Activated T-cell treated with anti-CD3 and anti-CD28 coated beads, Interleukin-2, amount 50 U/mL, for 72 hours (primary cell): Measurements from ENCODE around the gene ZKSCAN3. TPM values are rescaled to one million over a fixed set of nuclear protein-coding genes. Genes with fewer than 3 reads are reported as not detected.

ENCODE experiments used
- ATAC-seq, 2 donors: fragments of 150-1000 bp; cut with Tn5 transposase; replicated peaks in 1 of 2; 2 replicates each; pipeline ENCODE4 v1.10.0; 2021; ENCODE audit warnings: moderate library complexity in 2 of 2, mild to moderate bottlenecking in 1 of 2
- DNase-seq, 2 donors: peaks; one replicate each; pipeline ENCODE4 v3.0.0; 2021 to 2022; ENCODE audit warnings: mixed read lengths in 1 of 2
- H3K27ac Mint-ChIP-seq: one replicate; pipeline ENCODE4 v1.8.0; 2022; ENCODE audit warnings: mild to moderate bottlenecking, moderate library complexity, mixed read lengths
- H3K27me3 Mint-ChIP-seq: one replicate; pipeline ENCODE4 v1.8.0; 2022; ENCODE audit warnings: low read depth, mixed read lengths
- H3K36me3 Mint-ChIP-seq, 2 donors: one replicate each; pipeline ENCODE4 v1.8.0; 2022; ENCODE audit warnings: mixed read lengths in 2 of 2, mild to moderate bottlenecking in 1 of 2; ENCODE audit not compliant: insufficient read depth in 2 of 2
- H3K4me1 Mint-ChIP-seq: one replicate; pipeline ENCODE4 v1.8.0; 2022; ENCODE audit warnings: low read depth, mixed read lengths
- H3K4me3 Mint-ChIP-seq, 2 donors: one replicate each; pipeline ENCODE4 v1.8.0; 2022; ENCODE audit warnings: mild to moderate bottlenecking in 2 of 2, mixed read lengths in 2 of 2, moderate library complexity in 2 of 2
- H3K9me3 Mint-ChIP-seq, 2 donors: one replicate each; pipeline ENCODE4 v1.8.0; 2022; ENCODE audit warnings: mixed read lengths in 2 of 2
- total RNA-seq, 2 donors: library from RNA; stranded (reverse); gene quantifications; one replicate each; pipeline ENCODE4 v1.2.3, GENCODE V29; 2022

ZKSCAN3 gene
- total RNA-seq, 2 donors from 2014 or later: 3.3 to 5.2 TPM

DNA sequence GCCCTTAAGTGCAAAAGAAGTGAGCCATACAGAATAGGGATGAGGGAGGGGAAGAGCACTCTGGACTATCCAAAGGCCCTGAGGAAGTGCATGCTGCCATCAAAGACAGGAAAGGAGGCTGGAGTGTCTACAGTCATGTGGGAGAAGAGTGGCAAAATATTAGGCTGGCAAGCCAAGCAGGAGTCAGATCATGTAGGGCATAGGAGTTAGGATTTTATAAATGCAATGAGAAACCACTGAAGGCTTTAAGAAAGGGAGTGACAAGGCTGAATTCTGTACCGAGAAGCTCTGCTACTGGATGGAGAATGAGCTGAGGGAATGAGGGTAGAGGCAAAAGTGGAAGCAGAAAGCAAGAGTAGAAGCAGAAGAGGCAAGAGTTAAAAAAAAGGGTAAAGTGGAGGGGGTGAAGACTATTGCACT, 16.1 kb upstream of the ZKSCAN3 start:
- no peak overlapping the region for H3K27ac Mint-ChIP-seq
- peaks cover 3% of the 10 kb centered on the region in 2 donors for H3K9me3 Mint-ChIP-seq
- no peak overlapping the region for H3K4me3 Mint-ChIP-seq
- H3K27me3 Mint-ChIP-seq: no peaks in the 10 kb centered on the region
- DNase-seq (no peak), ATAC-seq (no peak)
- peaks cover 5% of the 10 kb centered on the region in 2 donors for H3K36me3 Mint-ChIP-seq
- H3K4me1 Mint-ChIP-seq: no peaks in the 10 kb centered on the region

DNA sequence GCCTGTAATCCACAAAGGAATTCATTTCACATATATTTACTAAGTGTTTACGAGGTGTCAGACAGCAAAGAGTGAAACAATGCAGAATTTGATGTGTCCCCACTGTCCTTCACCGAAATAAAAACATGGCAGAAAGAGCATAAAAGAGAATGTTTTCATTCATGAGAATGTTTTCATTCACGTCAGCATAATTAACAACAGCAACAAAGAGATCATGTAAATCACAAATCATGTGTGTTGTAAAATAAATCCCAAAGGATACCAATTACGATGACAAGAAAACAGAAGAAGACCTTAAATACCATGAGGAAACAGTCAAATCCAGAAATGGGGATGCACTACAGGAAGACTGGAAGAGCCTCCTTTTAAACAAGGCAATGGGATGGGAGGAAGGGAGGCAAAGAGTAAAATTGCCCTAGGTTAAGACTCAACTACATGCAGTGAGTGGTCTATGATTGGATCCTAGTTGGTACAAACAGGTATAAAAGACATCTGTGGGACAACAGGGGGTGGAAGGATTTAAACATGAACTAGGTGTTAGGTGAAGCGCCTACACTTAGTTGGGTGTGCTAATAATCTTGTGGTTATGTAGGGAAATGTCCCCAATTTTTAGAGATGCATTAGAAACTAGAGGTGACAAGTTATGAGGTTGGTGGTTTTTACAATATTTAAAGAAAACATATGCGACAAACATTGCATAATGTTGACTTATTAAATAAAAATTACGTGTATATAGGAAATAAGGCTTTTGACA, 15.3 kb upstream of the ZKSCAN3 start:
- ATAC-seq: no peak
- Mint-ChIP-seq H3K27me3 (no peaks in the 10 kb centered on the region), H3K9me3 (no peaks in the 10 kb centered on the region), H3K4me3 (no peak overlapping the region), H3K36me3 (peaks cover 0 to 1% of the 10 kb centered on the region in 2 donors), H3K27ac (no peak overlapping the region), H3K4me1 (no peaks in the 10 kb centered on the region)
- no peak for DNase-seq

DNA sequence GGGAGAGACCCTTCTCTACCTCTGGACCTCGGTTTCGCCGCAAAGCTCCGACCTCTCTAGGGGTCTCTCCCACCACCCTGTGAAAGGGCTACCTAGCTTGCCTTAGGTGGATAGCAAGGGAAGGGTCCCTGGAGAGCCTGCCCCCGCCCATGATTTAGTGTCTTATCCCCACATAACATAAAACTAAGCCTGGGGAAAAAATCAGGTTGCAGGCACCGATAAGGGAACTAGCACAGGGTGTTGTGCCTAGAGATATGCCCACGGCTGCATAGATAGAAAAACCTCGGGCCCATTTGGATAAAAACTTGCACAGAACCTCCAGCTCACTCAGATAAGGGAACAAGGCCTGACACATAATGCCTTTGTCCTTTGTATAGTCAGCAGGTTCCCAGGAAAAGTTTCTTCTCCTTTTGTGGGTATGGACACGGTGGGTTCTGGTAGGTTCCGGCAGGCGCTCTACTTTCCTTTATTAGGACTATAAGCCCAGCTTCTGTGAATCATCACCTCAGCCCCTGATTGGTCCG, 14.6 kb upstream of the ZKSCAN3 start:
- Mint-ChIP-seq H3K27me3 (no peaks in the 10 kb centered on the region), H3K4me3 (no peak overlapping the region), H3K36me3 (peaks cover 3 to 7% of the 10 kb centered on the region in 2 donors), H3K9me3 (peaks cover 0 to under 1% of the 10 kb centered on the region in 2 donors), H3K4me1 (no peaks in the 10 kb centered on the region), H3K27ac (no peak overlapping the region)
- no peak for DNase-seq
- ATAC-seq: no peak

DNA sequence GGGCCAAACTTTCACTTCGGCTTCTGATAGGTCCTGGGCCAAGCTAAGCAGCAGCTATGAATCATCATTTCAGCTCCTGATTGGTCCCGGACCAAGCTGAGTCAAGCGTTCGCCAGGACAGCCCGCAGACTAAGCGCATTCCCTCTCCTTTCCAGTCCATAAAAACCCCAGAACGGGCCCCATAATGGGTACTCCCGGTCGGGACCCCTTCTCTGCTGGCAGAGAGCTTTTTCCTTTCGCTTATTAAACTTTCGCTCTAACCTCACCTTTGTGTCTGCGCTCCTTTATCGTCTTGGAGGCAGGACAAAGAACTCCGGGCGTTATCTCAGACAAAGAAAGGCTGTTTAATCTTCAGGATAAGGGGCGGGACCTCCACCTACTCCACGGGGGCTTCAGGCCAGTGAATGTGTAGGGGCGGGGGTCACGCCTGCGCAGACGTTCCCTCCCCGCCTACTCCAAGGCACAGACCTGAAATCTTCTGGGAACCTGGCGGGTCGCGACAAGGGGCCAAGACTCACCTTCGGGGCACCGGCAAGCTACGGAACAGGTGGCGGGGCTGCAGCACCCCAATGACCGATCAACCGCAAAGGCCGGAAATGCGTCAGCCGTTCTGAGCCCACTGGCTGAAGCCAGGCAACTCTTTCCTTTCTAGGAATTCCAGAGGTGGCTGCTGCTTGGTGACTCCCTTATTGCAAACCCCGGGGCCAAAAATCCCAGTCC, 14.0 kb upstream of the ZKSCAN3 start, which contains the start of gene ZSCAN31:
TSS of gene ZSCAN31 (minus strand) at position 585 of the 720 bp plus-strand sequence. CDS start 6,465 bp downstream, outside the sequence.
- Mint-ChIP-seq H3K27ac (no peak within 1 kb of the TSS), H3K27me3 (no peaks in the 10 kb centered on the region), H3K4me3 (no peak within 1 kb of the TSS), H3K9me3 (peaks cover 0 to 4% of the 10 kb centered on the region in 2 donors), H3K36me3 (peaks cover 7 to 13% of the 10 kb centered on the region in 2 donors), H3K4me1 (no peaks in the 10 kb centered on the region)
- peak; percentile 76 to 78 for DNase-seq
- peak; percentile 88 to 91 for ATAC-seq

DNA sequence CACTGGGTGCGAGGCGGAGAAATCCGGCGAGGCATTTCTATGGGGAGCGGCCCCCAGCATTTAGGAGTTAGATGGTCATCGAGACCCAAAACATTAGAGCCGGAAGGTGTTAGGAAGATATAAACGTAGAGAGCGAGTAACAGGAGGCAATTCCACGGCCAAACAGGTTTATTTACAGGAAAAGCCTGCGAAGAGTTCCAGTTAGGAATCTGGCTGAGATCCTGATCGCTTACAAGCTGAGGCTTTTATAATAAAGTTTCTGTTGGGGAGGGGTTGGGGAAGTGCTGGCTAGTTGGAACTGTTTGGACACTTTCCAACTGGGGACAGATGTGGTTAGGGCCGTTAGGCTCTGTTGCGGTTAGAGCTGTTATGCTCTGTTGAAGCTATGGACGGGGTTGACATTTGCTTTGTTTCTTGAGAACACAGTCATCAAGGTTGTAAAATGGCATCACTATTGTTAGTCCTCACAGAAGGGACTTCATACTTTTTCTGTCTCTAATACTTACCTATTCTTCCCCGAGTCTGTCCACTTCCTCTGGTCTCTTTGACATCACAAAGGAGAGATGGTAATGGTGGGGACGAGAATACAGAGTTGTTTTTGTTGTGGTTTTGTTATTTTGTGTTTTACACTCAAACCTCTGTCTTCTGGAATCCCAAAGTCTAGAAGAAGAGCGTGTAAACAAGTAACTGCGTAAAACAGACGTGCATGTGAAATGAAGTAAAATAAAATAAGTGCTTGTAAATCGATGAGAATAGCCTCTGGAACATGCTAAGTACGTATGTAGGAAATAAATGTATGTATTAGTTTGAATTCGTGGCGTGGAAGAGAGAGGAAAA, 13.2 kb upstream of the ZKSCAN3 start:
- Mint-ChIP-seq H3K27ac (no peak overlapping the region), H3K9me3 (peaks cover 0 to 4% of the 10 kb centered on the region in 2 donors), H3K4me3 (no peak overlapping the region), H3K27me3 (no peaks in the 10 kb centered on the region), H3K4me1 (no peaks in the 10 kb centered on the region), H3K36me3 (peaks cover 10 to 18% of the 10 kb centered on the region in 2 donors)
- DNase-seq: peak; percentile 8 to 27
- ATAC-seq: peak; percentile 32 to 51

DNA sequence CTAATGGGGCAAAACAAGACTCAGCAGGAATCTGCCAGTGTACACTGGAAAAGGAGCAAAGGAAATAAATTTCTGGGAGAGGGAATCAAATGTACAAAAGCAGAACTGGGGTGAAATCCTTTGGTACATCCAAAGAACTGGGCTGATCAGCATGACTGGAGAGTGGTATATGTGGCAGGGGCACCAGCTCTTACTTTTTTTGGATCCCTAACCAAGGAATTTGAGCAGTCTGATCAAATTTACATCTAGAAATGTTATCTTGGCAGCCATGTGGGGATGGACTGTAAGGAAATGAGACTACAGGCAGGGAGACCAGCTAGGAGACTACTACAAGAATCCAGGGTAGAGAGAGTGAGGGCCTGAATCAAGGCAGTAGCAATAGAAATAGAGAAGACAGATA, 12.6 kb upstream of the ZKSCAN3 start:
- peaks cover 12 to 18% of the 10 kb centered on the region in 2 donors for H3K36me3 Mint-ChIP-seq
- no peak for DNase-seq
- ATAC-seq: no peak
- H3K4me1 Mint-ChIP-seq: no peaks in the 10 kb centered on the region
- peaks cover 0 to 4% of the 10 kb centered on the region in 2 donors for H3K9me3 Mint-ChIP-seq
- no peaks in the 10 kb centered on the region for H3K27me3 Mint-ChIP-seq
- no peak overlapping the region for H3K27ac Mint-ChIP-seq
- H3K4me3 Mint-ChIP-seq: no peak overlapping the region

DNA sequence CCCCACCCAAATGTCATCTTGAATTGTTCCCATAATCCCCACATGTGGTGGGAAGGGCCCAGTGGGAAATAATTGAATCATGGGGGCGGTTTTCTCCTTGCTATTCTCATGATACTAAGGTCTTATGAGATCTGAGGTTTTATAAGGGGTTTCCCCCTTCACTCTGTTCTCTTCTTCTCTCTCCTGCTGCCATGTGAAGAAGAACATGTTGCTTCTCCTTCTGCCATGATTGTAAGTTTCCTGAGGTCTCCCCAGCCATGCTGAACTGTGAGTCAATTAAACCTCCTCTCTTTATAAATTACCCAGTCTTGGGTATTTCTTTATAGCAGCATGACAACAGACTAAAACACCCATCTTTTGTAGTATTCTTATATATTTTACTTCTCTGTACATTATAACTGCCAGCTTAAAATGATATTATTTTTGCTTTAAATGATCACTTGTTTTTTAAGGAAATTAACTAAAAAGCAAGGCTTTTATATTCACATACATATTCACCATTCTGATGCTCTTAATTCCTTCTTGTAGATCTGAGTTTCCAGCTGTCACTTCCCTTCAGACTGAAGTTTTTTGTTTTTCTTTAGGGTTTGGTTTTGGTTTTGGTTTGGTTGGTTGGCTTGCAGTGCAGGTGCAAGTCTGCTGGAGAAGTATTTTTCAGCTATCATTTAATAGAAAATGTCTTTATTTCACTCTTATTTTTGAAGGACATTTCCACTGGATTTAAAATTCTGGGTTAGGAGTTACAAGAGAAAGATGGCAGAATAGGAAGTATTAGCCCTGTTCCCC, 9.2 kb upstream of the ZKSCAN3 start:
- no peaks in the 10 kb centered on the region for H3K4me1 Mint-ChIP-seq
- no peak for ATAC-seq
- no peak overlapping the region for H3K27ac Mint-ChIP-seq
- no peak for DNase-seq
- H3K27me3 Mint-ChIP-seq: no peaks in the 10 kb centered on the region
- H3K9me3 Mint-ChIP-seq: peaks cover 0 to 4% of the 10 kb centered on the region in 2 donors
- peaks cover 14 to 18% of the 10 kb centered on the region in 2 donors for H3K36me3 Mint-ChIP-seq
- no peak overlapping the region for H3K4me3 Mint-ChIP-seq

DNA sequence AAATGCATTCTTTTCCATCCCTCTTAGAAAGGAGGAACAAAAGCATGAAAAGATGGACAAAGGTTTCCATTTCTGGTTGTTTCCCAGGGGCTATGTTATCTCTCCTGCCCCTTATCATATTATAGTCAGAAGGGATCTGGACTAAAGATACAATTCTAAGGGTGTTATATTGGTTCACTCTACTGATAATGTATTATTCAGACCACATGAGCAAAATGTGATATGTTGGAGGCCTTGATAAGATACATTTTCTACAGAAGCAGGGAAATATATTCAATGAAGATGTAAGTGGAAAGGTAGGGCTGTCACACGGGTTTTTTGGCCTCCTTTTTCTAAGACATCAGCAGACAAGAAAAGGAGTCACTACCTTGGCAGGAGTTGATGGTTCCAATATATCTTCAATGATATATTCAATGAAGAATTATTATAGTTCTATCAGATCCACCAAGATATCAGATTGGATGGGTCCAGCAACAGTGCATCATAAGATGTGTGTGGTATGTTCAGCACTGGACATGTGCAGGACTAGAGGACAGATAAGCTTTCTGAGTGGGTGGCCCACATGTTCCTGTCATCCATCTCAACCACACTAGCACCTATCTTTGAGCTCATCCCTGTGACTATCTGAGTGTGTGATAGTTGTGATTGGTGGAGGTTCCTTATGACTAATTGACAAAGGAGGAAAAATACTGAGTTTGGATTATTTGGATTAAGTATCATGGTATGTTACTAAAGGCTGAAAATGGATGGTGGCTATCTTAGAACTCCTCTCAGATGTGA, 5.7 kb upstream of the ZKSCAN3 start:
- Mint-ChIP-seq H3K4me3 (no peak overlapping the region), H3K27ac (no peak overlapping the region), H3K27me3 (peaks cover 9% of the 10 kb centered on the region), H3K9me3 (peaks cover 0 to 4% of the 10 kb centered on the region in 2 donors), H3K4me1 (no peaks in the 10 kb centered on the region), H3K36me3 (peaks cover 14 to 17% of the 10 kb centered on the region in 2 donors)
- DNase-seq (no peak), ATAC-seq (no peak)

DNA sequence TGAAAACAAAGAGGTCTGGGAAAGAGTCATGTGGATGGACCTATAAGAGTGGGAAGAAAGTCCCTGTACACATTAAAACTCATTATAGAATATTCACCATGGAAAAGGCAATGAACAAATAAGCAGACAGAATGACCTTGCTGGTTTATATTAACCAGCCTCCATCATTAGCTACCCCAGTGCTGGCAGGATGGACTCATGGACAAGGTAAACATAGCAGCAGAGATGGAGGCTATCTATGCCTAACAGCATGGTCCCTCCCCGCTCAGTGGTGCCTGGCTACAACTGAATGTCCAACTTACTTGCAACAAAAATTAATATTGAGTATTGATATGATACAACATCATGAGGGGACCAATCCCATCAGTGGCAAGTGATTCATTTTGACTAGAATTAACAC, 4.5 kb upstream of the ZKSCAN3 start:
- Mint-ChIP-seq H3K4me3 (no peak overlapping the region), H3K27me3 (peaks cover 9% of the 10 kb centered on the region), H3K9me3 (peaks cover 0 to 2% of the 10 kb centered on the region in 2 donors), H3K36me3 (peaks cover 12% of the 10 kb centered on the region in 2 donors), H3K4me1 (peaks cover 6% of the 10 kb centered on the region), H3K27ac (no peak overlapping the region)
- no peak for DNase-seq
- ATAC-seq: no peak

DNA sequence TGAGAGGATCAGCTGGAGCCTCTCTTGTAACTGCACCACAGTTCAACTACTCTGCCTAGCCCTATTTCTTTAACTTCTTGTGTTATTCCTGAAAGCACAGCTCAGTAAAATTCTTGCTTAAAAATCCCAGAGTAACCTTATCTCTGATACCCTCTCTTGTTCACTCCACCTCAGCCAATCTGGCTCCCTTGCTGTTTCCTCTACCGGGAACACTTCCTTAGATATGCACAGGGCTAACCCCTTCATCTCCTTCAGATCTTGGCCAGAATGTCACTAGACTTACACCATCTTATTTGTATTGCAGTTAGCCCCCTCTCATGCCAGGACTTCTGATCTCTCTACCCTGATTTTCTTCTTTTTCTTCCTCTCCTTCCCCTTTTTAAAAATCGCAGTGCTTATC, 2.6 kb upstream of the ZKSCAN3 start:
- peaks cover 9% of the 10 kb centered on the region for H3K27me3 Mint-ChIP-seq
- H3K4me1 Mint-ChIP-seq: peaks cover 25% of the 10 kb centered on the region
- H3K4me3 Mint-ChIP-seq: no peak overlapping the region
- ATAC-seq: no peak
- DNase-seq: no peak
- H3K9me3 Mint-ChIP-seq: no peaks in the 10 kb centered on the region
- H3K36me3 Mint-ChIP-seq: peaks cover 2 to 4% of the 10 kb centered on the region in 2 donors
- no peak overlapping the region for H3K27ac Mint-ChIP-seq

DNA sequence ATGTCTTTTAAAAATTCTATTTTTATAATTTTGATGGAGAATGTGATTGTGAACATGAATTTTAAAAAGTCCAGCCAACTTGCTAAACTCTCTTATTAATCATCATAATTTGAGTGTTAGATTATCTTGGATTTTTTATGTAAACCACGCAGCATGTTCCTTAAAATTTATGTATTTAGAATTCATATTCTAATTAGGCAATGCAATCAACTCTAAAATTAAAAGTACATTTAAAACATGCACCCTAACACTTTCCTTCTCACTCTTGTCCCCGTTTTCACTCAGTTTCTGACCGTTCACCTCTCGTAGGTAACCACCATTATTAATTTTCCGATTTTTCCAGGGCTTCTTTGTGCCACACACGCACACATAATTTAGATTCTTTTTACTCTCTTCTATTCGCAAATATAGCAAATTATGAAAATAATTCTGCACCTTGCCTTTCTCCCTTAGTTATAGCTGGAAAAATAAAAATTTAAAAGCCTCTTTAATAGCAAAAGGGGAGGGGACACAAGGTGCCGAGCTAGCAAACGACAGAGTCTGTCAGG, 329 bp upstream of the ZKSCAN3 start:
- no peak for DNase-seq
- Mint-ChIP-seq H3K36me3 (peaks cover 2 to 4% of the 10 kb centered on the region in 2 donors), H3K27ac (peak overlapping the region; percentile 94), H3K9me3 (no peaks in the 10 kb centered on the region), H3K4me3 (peak overlapping the region; percentile 94 to 97), H3K27me3 (peaks cover 9% of the 10 kb centered on the region), H3K4me1 (peaks cover 29% of the 10 kb centered on the region)
- ATAC-seq: no peak
